Neural progenitor cell (in vitro differentiated cells): ENCODE results near the gene ADAMTS6. TPM values are rescaled to one million over a fixed set of nuclear protein-coding genes. Genes with fewer than 3 reads are reported as not detected.
A peak's percentile ranks its signal among the peaks of the same experiment; 100 is the strongest.

ENCODE experiments used
- DNase-seq: peaks from one replicate; pipeline ENCODE4 v3.0.0-alpha.2; 2016; ENCODE audit warnings: low spot score
- H2AFZ ChIP-seq: fragments of 200-600 bp; sonication (generic); replicated peaks from 2 replicates; pipeline ENCODE4 v1.6.1; 2016; ENCODE audit warnings: antibody characterized with exemption
- H3F3A ChIP-seq: fragments of 200-600 bp; sonication (generic); 2 replicates; pipeline ENCODE4 v1.6.1; 2016; ENCODE audit warnings: antibody characterized with exemption, low read depth
- H3K27ac ChIP-seq: fragments of 200-600 bp; sonication (generic); 2 replicates; pipeline ENCODE4 v1.5.1; 2016; ENCODE audit warnings: mild to moderate bottlenecking
- H3K27me3 ChIP-seq: fragments of 200-600 bp; sonication (generic); 2 replicates; pipeline ENCODE4 v1.6.1; 2016; ENCODE audit warnings: mild to moderate bottlenecking, moderate library complexity
- H3K36me3 ChIP-seq: fragments of 200-600 bp; sonication (generic); 2 replicates; pipeline ENCODE4 v1.5.1; 2016
- H3K4me1 ChIP-seq: fragments of 200-600 bp; sonication (generic); 2 replicates; pipeline ENCODE4 v1.6.1; 2016; ENCODE audit warnings: mixed run types
- H3K4me2 ChIP-seq: fragments of 200-600 bp; sonication (generic); 2 replicates; pipeline ENCODE4 v1.6.1; 2016
- H3K4me3 ChIP-seq: fragments of 200-600 bp; sonication (generic); 2 replicates; pipeline ENCODE4 v1.5.1; 2016
- H3K79me2 ChIP-seq: fragments of 200-600 bp; sonication (generic); 2 replicates; pipeline ENCODE4 v1.6.1; 2016; ENCODE audit warnings: low read depth
- H3K9ac ChIP-seq: fragments of 200-600 bp; sonication (generic); 2 replicates; pipeline ENCODE4 v1.6.1; 2016
- H3K9me3 ChIP-seq: fragments of 200-600 bp; sonication (generic); 2 replicates; pipeline ENCODE4 v1.5.1; 2016; ENCODE audit warnings: low read depth
- H4K20me1 ChIP-seq: fragments of 200-600 bp; sonication (generic); 2 replicates; pipeline ENCODE4 v1.6.1; 2016; ENCODE audit warnings: low read depth
- H3K27ac Mint-ChIP-seq: 3 replicates; pipeline ENCODE4 v1.8.0; 2021; ENCODE audit warnings: mixed read lengths
- H3K27me3 Mint-ChIP-seq: 2 replicates; pipeline ENCODE4 v1.8.0; 2022; ENCODE audit warnings: low read depth, mild to moderate bottlenecking, inconsistent platforms, moderate library complexity, mixed read lengths; ENCODE audit not compliant: insufficient read depth
- H3K36me3 Mint-ChIP-seq: 3 replicates; pipeline ENCODE4 v1.8.0; 2021; ENCODE audit warnings: mixed read lengths
- H3K4me1 Mint-ChIP-seq: 3 replicates; pipeline ENCODE4 v1.8.0; 2021; ENCODE audit warnings: mixed read lengths
- H3K4me3 Mint-ChIP-seq: 3 replicates; pipeline ENCODE4 v1.8.0; 2021; ENCODE audit warnings: mild to moderate bottlenecking, moderate library complexity, mixed read lengths
- H3K9me3 Mint-ChIP-seq: 3 replicates; pipeline ENCODE4 v1.8.0; 2020; ENCODE audit warnings: mixed read lengths
- CTCF ChIP-seq: fragments of 200-600 bp; sonication (generic); IDR thresholded peaks from 2 replicates; pipeline ENCODE4 v1.5.1; 2017; ENCODE audit warnings: antibody characterized with exemption, mild to moderate bottlenecking
- EZH2 ChIP-seq: fragments of 200-600 bp; sonication (generic); IDR thresholded peaks from 2 replicates; pipeline ENCODE4 v1.6.1; 2017; ENCODE audit warnings: antibody characterized with exemption, mild to moderate bottlenecking, moderate library complexity
- EZH2phosphoT487 ChIP-seq: fragments of 200-600 bp; sonication (generic); IDR thresholded peaks from 2 replicates; pipeline ENCODE4 v1.6.1; 2017; ENCODE audit warnings: antibody characterized with exemption
- total RNA-seq: library from RNA; depleted of rRNA; stranded (reverse); fragments of >200 nt; gene quantifications from 2 replicates; pipeline ENCODE4 v1.2.3, GENCODE V29; 2015; ENCODE audit warnings: low replicate concordance

ADAMTS6 gene
- total RNA-seq, 1 donor from 2014 or later, result 14.3 TPM

GRCh38 chr5:65108786-65109743 is 372.7 kb downstream of the ADAMTS6 start:
- H3K27me3 Mint-ChIP-seq, result peaks cover 2% of the 10 kb centered on the region
- H3K36me3 Mint-ChIP-seq, result no peaks in the 10 kb centered on the region
- Histone ChIP-seq H2AFZ (no peak overlapping the region), H3K27me3 (no peaks in the 10 kb centered on the region), H3K9me3 (no peaks in the 10 kb centered on the region), H3K27ac (no peak overlapping the region), H3K4me3 (no peak overlapping the region), H3K9ac (no peak overlapping the region), H4K20me1 (no peaks in the 10 kb centered on the region), H3K4me2 (no peak overlapping the region), H3K36me3 (no peaks in the 10 kb centered on the region), H3K79me2 (no peaks in the 10 kb centered on the region), H3F3A (no peaks in the 10 kb centered on the region), H3K4me1 (no peaks in the 10 kb centered on the region)
- H3K4me3 Mint-ChIP-seq, result no peak overlapping the region
- TF ChIP-seq EZH2, result no peak
- TF ChIP-seq CTCF, result no peak
- TF ChIP-seq EZH2phosphoT487, result no peak
- no peaks in the 10 kb centered on the region for H3K4me1 Mint-ChIP-seq
- no peaks in the 10 kb centered on the region for H3K9me3 Mint-ChIP-seq
- no peak overlapping the region for H3K27ac Mint-ChIP-seq
- DNase-seq, result no peak

- no peaks in the 10 kb centered on the region for H3K27me3 ChIP-seq
- Mint-ChIP-seq H3K4me1 (peaks cover 6% of the 10 kb centered on the region), H3K4me3 (no peak overlapping the region), H3K27ac (no peak overlapping the region), H3K27me3 (peaks cover 2% of the 10 kb centered on the region), H3K36me3 (no peaks in the 10 kb centered on the region), H3K9me3 (no peaks in the 10 kb centered on the region)
- TF ChIP-seq CTCF (no peak), EZH2 (no peak), EZH2phosphoT487 (no peak)
- no peaks in the 10 kb centered on the region for H3K9me3 ChIP-seq
- no peaks in the 10 kb centered on the region for H3K79me2 ChIP-seq
- no peak for DNase-seq
- H3K4me2 ChIP-seq, result no peak overlapping the region
- peak overlapping the region; percentile 18 for H2AFZ ChIP-seq
- H3K36me3 ChIP-seq, result no peaks in the 10 kb centered on the region
- no peaks in the 10 kb centered on the region for H3F3A ChIP-seq
- H3K4me1 ChIP-seq, result no peaks in the 10 kb centered on the region
- no peak overlapping the region for H3K27ac ChIP-seq
- no peaks in the 10 kb centered on the region for H4K20me1 ChIP-seq
- no peak overlapping the region for H3K4me3 ChIP-seq
- no peak overlapping the region for H3K9ac ChIP-seq
Observed at GRCh38 chr5:65105301-65105700, 376.4 kb downstream of the ADAMTS6 start.

GRCh38 chr5:65104831-65105230 is 376.9 kb downstream of the ADAMTS6 start:
- H4K20me1 ChIP-seq, result no peaks in the 10 kb centered on the region
- Mint-ChIP-seq H3K27me3 (peaks cover 2% of the 10 kb centered on the region), H3K4me3 (no peak overlapping the region), H3K27ac (no peak overlapping the region), H3K4me1 (peaks cover 6% of the 10 kb centered on the region), H3K36me3 (no peaks in the 10 kb centered on the region), H3K9me3 (no peaks in the 10 kb centered on the region)
- no peaks in the 10 kb centered on the region for H3K4me1 ChIP-seq
- no peaks in the 10 kb centered on the region for H3K36me3 ChIP-seq
- no peaks in the 10 kb centered on the region for H3K9me3 ChIP-seq
- H3F3A ChIP-seq, result no peaks in the 10 kb centered on the region
- no peaks in the 10 kb centered on the region for H3K79me2 ChIP-seq
- H3K27me3 ChIP-seq, result no peaks in the 10 kb centered on the region
- no peak overlapping the region for H2AFZ ChIP-seq
- no peak overlapping the region for H3K9ac ChIP-seq
- no peak overlapping the region for H3K27ac ChIP-seq
- H3K4me2 ChIP-seq, result no peak overlapping the region
- TF ChIP-seq EZH2phosphoT487 (no peak), CTCF (no peak), EZH2 (no peak)
- no peak overlapping the region for H3K4me3 ChIP-seq
- DNase-seq, result no peak
